Measurements from ENCODE around the gene SESN1.

DNA sequence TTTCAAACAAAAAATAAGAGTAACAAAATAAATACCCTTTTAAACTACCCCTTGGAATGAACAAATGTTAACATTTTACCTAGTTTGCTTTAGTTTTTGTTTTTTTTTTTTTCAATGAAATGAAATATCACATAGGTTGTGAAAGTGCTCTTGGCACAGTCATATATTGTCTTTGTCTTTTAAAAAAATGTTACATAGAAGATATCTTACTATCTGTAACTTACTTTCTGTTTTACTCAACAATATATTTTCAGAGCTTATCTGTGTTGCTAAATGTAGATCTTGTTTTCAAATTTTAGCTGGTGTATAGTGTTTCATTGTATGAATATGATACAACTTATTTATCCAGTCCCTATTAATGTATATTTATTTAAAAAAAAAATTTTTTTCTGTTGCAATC lies 9.3 kb upstream of the SESN1 start:
- TF ChIP-seq POLR2AphosphoS5 (IDR thresholded peaks at IDR 0.05) (no peak), POLR2A (IDR thresholded peaks at IDR 0.05) (no peak)
- TF ChIP-seq, protein P1, sequence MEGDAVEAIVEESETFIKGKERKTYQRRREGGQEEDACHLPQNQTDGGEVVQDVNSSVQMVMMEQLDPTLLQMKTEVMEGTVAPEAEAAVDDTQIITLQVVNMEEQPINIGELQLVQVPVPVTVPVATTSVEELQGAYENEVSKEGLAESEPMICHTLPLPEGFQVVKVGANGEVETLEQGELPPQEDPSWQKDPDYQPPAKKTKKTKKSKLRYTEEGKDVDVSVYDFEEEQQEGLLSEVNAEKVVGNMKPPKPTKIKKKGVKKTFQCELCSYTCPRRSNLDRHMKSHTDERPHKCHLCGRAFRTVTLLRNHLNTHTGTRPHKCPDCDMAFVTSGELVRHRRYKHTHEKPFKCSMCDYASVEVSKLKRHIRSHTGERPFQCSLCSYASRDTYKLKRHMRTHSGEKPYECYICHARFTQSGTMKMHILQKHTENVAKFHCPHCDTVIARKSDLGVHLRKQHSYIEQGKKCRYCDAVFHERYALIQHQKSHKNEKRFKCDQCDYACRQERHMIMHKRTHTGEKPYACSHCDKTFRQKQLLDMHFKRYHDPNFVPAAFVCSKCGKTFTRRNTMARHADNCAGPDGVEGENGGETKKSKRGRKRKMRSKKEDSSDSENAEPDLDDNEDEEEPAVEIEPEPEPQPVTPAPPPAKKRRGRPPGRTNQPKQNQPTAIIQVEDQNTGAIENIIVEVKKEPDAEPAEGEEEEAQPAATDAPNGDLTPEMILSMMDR (IDR thresholded peaks at IDR 0.05 in 8 of 11, conservative IDR thresholded peaks at IDR 0.05 in 3 of 11) = no peak
